Right renal pelvis (tissue), 4 donors: ENCODE results near the gene APBA2. TPM values are rescaled to one million over a fixed set of nuclear protein-coding genes. Genes with fewer than 3 reads are reported as not detected.
"Not testable (repeated sequence)": the region's sequence is repeated elsewhere in the genome, so short reads cannot be mapped to it uniquely, and the experiment has no call there.

ENCODE experiments used
- DNase-seq, 4 donors: peaks; one replicate each; pipeline ENCODE4 v3.0.0-alpha.2; 2013; ENCODE audit warnings: low read depth in 4 of 4, low spot score in 3 of 4, missing footprints in 1 of 4
- polyA plus RNA-seq, 4 donors: library from polyadenylated mRNA; unstranded; fragments of 120-200 nt; gene quantifications; one replicate each; pipeline ENCODE4 v1.2.1, GENCODE V29; 2013; ENCODE audit not compliant: insufficient read length in 4 of 4

APBA2 gene
- polyA plus RNA-seq, 4 donors, result 11.4 to 15.2 (median 13.0) TPM

GRCh38 chr15:28876845-28877185 is 9.0 kb upstream of the APBA2 start:
- DNase-seq, result no peak

- no peak for DNase-seq
Observed at GRCh38 chr15:28878209-28878608, 7.6 kb upstream of the APBA2 start.

- no peak for DNase-seq
Observed at GRCh38 chr15:28879551-28879950, 6.2 kb upstream of the APBA2 start.

- DNase-seq, result no peak
Observed at GRCh38 chr15:28880680-28881079, 5.1 kb upstream of the APBA2 start.

GRCh38 chr15:28881170-28881569 is 4.6 kb upstream of the APBA2 start:
- no peak for DNase-seq

- no peak for DNase-seq
Observed at GRCh38 chr15:28881600-28881999, 4.2 kb upstream of the APBA2 start.

- DNase-seq, result no peak
Observed at GRCh38 chr15:28884151-28884940, 1.4 kb upstream of the APBA2 start.

GRCh38 chr15:28885128-28885629 is 595 bp upstream of the APBA2 start:
- no peak for DNase-seq

- no peak for DNase-seq
Observed at GRCh38 chr15:28886431-28887338, 911 bp downstream of the APBA2 start.

GRCh38 chr15:28887339-28888174 is 1.8 kb downstream of the APBA2 start:
- DNase-seq, result no peak

- no peak for DNase-seq
Observed at GRCh38 chr15:28888302-28888894, 2.6 kb downstream of the APBA2 start.

- no peak for DNase-seq
Observed at GRCh38 chr15:28888900-28889299, 3.1 kb downstream of the APBA2 start.

- no peak for DNase-seq
Observed at GRCh38 chr15:28889346-28889745, 3.6 kb downstream of the APBA2 start.

GRCh38 chr15:28889871-28890270 is 4.1 kb downstream of the APBA2 start:
- not testable (repeated sequence) for DNase-seq

- not testable (repeated sequence) for DNase-seq
Observed at GRCh38 chr15:28890291-28890690, 4.5 kb downstream of the APBA2 start.

GRCh38 chr15:28890711-28891495 is 5.1 kb downstream of the APBA2 start:
- DNase-seq, result no peak

GRCh38 chr15:28891588-28891987 is 5.8 kb downstream of the APBA2 start:
- DNase-seq, result no peak

GRCh38 chr15:28892789-28893610 is 7.2 kb downstream of the APBA2 start:
- no peak for DNase-seq

- no peak for DNase-seq
Observed at GRCh38 chr15:28894631-28895030, 8.9 kb downstream of the APBA2 start.
